Measurements from ENCODE around the gene TECPR2. TPM values are rescaled to one million over a fixed set of nuclear protein-coding genes. Genes with fewer than 3 reads are reported as not detected.
A peak's percentile ranks its signal among the peaks of the same experiment; 100 is the strongest.

Gene TECPR2
- total and polyA plus RNA-seq, 2 of the 13 experiments (the other 11 are each of a cell fraction or from before 2014, with no cell fraction given) = 3.5 to 5.7 TPM

- TF ChIP-seq PAX8 (CRISPR knock-in tag; IDR thresholded peaks at IDR 0.05; ENCODE audit: borderline replicate concordance) (no peak), PHF8 (CRISPR knock-in tag; IDR thresholded peaks at IDR 0.05) (0 out of 2 replicates have a peak, but pooled peaks have one; percentile 14), KLF11 (CRISPR knock-in tag; IDR thresholded peaks at IDR 0.05) (no peak), RBAK (CRISPR knock-in tag; IDR thresholded peaks at IDR 0.05) (no peak), MED8 (CRISPR knock-in tag; IDR thresholded peaks at IDR 0.05; ENCODE audit: insufficient replicate concordance) (no peak), ZSCAN12 (CRISPR knock-in tag; IDR thresholded peaks at IDR 0.05) (no peak), ZNF18 (CRISPR knock-in tag; IDR thresholded peaks at IDR 0.05; ENCODE audit: insufficient replicate concordance) (peak; percentile 73), ZNF564 (CRISPR knock-in tag; IDR thresholded peaks at IDR 0.05) (no peak), RNF2 (conservative IDR thresholded peaks at IDR 0.05; ENCODE audit: low read depth) (peak; percentile 19; the same call in 1 of the 2 replicates), KDM1A (CRISPR knock-in tag; IDR thresholded peaks at IDR 0.05) (0 out of 2 replicates have a peak, but pooled peaks have one; percentile 32), ARID4A (CRISPR knock-in tag; IDR thresholded peaks at IDR 0.05; ENCODE audit: borderline replicate concordance) (0 out of 2 replicates have a peak, but pooled peaks have one; percentile 41), ZNF44 (CRISPR knock-in tag; IDR thresholded peaks at IDR 0.05) (no peak), POLR2AphosphoS5 (IDR thresholded peaks at IDR 0.05; ENCODE audit: low read depth, low read length) (peak; percentile 65), HDAC1 (CRISPR knock-in tag; IDR thresholded peaks at IDR 0.05) (peak; percentile 61), ZNF768 (CRISPR knock-in tag; IDR thresholded peaks at IDR 0.05) (peak; percentile 51; the same call in 1 of the 2 replicates), BRD4 (CRISPR knock-in tag; IDR thresholded peaks at IDR 0.05) (no peak), ZFX (CRISPR knock-in tag; IDR thresholded peaks at IDR 0.05; ENCODE audit: low read depth) (peak; percentile 83)
- TF ChIP-seq, protein P1, sequence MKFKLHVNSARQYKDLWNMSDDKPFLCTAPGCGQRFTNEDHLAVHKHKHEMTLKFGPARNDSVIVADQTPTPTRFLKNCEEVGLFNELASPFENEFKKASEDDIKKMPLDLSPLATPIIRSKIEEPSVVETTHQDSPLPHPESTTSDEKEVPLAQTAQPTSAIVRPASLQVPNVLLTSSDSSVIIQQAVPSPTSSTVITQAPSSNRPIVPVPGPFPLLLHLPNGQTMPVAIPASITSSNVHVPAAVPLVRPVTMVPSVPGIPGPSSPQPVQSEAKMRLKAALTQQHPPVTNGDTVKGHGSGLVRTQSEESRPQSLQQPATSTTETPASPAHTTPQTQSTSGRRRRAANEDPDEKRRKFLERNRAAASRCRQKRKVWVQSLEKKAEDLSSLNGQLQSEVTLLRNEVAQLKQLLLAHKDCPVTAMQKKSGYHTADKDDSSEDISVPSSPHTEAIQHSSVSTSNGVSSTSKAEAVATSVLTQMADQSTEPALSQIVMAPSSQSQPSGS (CRISPR knock-in tag; IDR thresholded peaks at IDR 0.05) = no peak
- TF ChIP-seq, protein P2, sequence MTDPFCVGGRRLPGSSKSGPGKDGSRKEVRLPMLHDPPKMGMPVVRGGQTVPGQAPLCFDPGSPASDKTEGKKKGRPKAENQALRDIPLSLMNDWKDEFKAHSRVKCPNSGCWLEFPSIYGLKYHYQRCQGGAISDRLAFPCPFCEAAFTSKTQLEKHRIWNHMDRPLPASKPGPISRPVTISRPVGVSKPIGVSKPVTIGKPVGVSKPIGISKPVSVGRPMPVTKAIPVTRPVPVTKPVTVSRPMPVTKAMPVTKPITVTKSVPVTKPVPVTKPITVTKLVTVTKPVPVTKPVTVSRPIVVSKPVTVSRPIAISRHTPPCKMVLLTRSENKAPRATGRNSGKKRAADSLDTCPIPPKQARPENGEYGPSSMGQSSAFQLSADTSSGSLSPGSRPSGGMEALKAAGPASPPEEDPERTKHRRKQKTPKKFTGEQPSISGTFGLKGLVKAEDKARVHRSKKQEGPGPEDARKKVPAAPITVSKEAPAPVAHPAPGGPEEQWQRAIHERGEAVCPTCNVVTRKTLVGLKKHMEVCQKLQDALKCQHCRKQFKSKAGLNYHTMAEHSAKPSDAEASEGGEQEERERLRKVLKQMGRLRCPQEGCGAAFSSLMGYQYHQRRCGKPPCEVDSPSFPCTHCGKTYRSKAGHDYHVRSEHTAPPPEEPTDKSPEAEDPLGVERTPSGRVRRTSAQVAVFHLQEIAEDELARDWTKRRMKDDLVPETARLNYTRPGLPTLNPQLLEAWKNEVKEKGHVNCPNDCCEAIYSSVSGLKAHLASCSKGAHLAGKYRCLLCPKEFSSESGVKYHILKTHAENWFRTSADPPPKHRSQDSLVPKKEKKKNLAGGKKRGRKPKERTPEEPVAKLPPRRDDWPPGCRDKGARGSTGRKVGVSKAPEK (CRISPR knock-in tag; IDR thresholded peaks at IDR 0.05; ENCODE audit: borderline replicate concordance) = no peak
These were observed 148.1 kb downstream of the TECPR2 start (continued) for GRCh38 chr14:102510616-102511520.
